ENCODE measurements around the gene PTGER4. TPM values are rescaled to one million over a fixed set of nuclear protein-coding genes. Genes with fewer than 3 reads are reported as not detected.
A peak's percentile ranks its signal among the peaks of the same experiment; 100 is the strongest.

PTGER4 gene
- total and polyA plus RNA-seq, 11 donors = 2.1 to 43.7 (median 8.8) TPM

DNA sequence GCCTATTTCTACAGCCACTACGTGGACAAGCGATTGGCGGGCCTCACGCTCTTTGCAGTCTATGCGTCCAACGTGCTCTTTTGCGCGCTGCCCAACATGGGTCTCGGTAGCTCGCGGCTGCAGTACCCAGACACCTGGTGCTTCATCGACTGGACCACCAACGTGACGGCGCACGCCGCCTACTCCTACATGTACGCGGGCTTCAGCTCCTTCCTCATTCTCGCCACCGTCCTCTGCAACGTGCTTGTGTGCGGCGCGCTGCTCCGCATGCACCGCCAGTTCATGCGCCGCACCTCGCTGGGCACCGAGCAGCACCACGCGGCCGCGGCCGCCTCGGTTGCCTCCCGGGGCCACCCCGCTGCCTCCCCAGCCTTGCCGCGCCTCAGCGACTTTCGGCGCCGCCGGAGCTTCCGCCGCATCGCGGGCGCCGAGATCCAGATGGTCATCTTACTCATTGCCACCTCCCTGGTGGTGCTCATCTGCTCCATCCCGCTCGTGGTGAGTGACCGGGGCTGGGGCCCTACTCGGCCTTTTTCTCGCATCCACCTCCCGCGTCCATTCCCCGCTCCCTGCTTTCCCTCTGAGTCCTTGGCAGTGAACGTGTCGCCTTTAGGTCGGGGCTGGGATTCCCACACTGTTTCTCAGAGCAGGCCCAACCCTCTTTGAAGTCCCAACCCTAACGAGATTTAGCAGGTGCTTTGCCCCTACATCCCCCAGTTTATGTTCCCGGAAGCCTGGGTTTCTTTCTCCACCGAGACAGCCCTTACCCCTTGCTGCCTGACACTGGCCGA lies 1.8 kb downstream of the PTGER4 start:
- 5 to 12% (median 6%) methylated on average over 54 to 67 of the region's 67 CpGs for WGBS, 4 donors
- ATAC-seq (no peak), DNase-seq (peak; percentile 18 to 77 (median 41))
- Histone ChIP-seq H3K27me3 (peaks cover 0 to 23% (median 3%) of the 10 kb centered on the region in 9 donors), H3K9me3 (no peaks in the 10 kb centered on the region), H3K27ac (peak overlapping the region; percentile 43 to 97 (median 88)), H3K4me1 (peaks cover 0 to 52% (median 14%) of the 10 kb centered on the region in 12 donors), H3K4me3 (peak overlapping the region; percentile 54 to 96 (median 78)), H3K36me3 (peaks cover 0 to 37% (median 0%) of the 10 kb centered on the region in 9 donors)
- no peak for TF ChIP-seq POLR2A (IDR thresholded peaks at IDR 0.05)
- TF ChIP-seq, protein P1, sequence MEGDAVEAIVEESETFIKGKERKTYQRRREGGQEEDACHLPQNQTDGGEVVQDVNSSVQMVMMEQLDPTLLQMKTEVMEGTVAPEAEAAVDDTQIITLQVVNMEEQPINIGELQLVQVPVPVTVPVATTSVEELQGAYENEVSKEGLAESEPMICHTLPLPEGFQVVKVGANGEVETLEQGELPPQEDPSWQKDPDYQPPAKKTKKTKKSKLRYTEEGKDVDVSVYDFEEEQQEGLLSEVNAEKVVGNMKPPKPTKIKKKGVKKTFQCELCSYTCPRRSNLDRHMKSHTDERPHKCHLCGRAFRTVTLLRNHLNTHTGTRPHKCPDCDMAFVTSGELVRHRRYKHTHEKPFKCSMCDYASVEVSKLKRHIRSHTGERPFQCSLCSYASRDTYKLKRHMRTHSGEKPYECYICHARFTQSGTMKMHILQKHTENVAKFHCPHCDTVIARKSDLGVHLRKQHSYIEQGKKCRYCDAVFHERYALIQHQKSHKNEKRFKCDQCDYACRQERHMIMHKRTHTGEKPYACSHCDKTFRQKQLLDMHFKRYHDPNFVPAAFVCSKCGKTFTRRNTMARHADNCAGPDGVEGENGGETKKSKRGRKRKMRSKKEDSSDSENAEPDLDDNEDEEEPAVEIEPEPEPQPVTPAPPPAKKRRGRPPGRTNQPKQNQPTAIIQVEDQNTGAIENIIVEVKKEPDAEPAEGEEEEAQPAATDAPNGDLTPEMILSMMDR (IDR thresholded peaks at IDR 0.05) = no peak
- intact Hi-C loops (cut with DNase I) = loop anchor here in 9 of 10 donors (5.0 to 10.0 kb wide), 13 partner anchors 107 to 1107 kb away; no protein-coding TSS in a partner anchor

DNA sequence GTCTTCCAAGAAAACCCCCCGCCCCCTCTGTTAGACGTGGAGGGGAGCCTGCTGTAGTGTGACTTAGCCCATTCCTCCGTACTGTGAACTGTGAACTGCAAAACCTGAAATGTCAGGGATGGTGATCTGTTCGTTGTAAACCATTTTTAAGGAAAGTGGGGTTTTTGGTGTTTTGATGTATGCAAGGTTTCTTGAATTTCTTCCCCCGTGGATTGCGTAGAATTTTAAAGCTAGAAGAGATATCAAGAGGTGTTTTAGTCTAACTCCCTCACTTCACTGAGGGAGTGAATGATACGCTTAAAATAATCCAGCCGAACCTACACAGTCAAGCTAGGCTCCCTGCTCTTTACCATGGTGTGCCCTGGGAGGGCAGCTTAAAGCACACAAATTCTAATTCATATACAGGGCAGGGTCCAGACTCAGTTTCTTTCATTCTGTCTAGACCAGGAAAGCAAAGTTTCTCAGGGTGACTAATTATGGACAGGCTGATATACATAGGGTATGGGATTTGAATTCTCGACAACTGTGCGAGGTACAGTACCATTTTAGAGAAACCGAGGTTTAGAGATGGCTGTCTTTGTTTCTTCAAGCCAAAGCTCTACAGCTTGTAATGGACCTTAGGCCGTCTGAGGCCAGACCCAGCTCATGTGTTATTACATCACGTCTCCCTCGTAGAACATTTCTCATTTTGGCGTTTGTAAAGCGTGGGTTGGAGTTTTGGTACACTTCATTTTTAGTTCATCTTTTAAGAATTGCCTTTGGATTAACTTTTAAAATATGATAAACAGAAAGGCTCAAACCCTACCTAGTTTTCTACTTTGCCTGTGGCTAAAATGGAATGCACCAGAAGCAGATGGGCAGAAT lies 2.7 kb downstream of the PTGER4 start:
- intact Hi-C loops (cut with DNase I) = loop anchor here in 9 of 10 donors (5.0 to 10.0 kb wide), 13 partner anchors 108 to 1108 kb away; no protein-coding TSS in a partner anchor

DNA sequence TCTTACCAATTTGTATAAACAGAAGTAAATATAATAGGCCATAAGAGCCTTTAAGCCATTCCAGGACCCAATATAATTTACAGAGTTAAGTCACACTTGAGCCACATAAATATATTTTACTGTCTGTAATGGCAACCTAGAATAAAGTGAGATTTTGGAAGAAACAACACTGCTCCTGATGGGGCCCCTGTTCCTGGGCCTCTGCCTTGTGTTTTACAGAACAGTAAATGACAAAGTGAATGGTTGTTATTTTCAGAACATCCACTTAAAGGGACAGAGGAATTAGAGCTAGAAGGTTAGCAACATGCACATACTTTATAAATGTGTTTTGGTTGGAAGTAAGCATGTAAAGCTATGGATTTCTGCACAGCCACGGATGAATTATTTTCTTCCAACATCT lies 3.6 kb downstream of the PTGER4 start:
- Histone ChIP-seq H3K9me3 (no peaks in the 10 kb centered on the region), H3K27ac (peak overlapping the region in 10 of 12 donors; percentile 76 to 97 (median 88)), H3K27me3 (peaks cover 0 to 23% (median 3%) of the 10 kb centered on the region in 9 donors), H3K4me1 (peaks cover 0 to 51% (median 11%) of the 10 kb centered on the region in 12 donors), H3K4me3 (peak overlapping the region in 11 of 12 donors; percentile 58 to 96 (median 84)), H3K36me3 (peaks cover 0 to 38% (median 0%) of the 10 kb centered on the region in 9 donors)
- 37 to 57% (median 39%) methylated on average over 1 of the region's 1 CpG for WGBS, 4 donors
- no peak for DNase-seq
- ATAC-seq = no peak
- intact Hi-C loops (cut with DNase I) = loop anchor here in 9 of 10 donors (5.0 to 10.0 kb wide), 13 partner anchors 109 to 1109 kb away; no protein-coding TSS in a partner anchor
- TF ChIP-seq POLR2A (IDR thresholded peaks at IDR 0.05) = no peak
- TF ChIP-seq, protein P1 (IDR thresholded peaks at IDR 0.05) = no peak

More for the DNA sequence above, 2.7 kb downstream of the PTGER4 start:
- TF ChIP-seq POLR2A (IDR thresholded peaks at IDR 0.05) = no peak
- TF ChIP-seq, protein P1 (IDR thresholded peaks at IDR 0.05) = no peak
- H3K9me3 ChIP-seq = no peaks in the 10 kb centered on the region
- peaks cover 0 to 23% (median 3%) of the 10 kb centered on the region in 9 donors for H3K27me3 ChIP-seq
- peak overlapping the region; percentile 54 to 96 (median 78) for H3K4me3 ChIP-seq
- DNase-seq = peak in 1 of 5 donors; percentile 28
- H3K36me3 ChIP-seq = peaks cover 0 to 37% (median 0%) of the 10 kb centered on the region in 9 donors
- H3K4me1 ChIP-seq = peaks cover 0 to 52% (median 10%) of the 10 kb centered on the region in 12 donors
- 48 to 51% (median 49%) methylated on average over 16 of the region's 16 CpGs for WGBS, 4 donors
- peak overlapping the region; percentile 43 to 97 (median 88) for H3K27ac ChIP-seq
- ATAC-seq = peak in 1 of 4 donors; percentile 19
